HCT116 (cell line): ENCODE results near the gene PNO1. TPM values are rescaled to one million over a fixed set of nuclear protein-coding genes. Genes with fewer than 3 reads are reported as not detected.

Experiments
- ATAC-seq: fragments of 200-7000 bp; cut with Tn5 transposase; 2 replicates; pipeline ENCODE4 v1.9.1; 2020; ENCODE audit warnings: mild to moderate bottlenecking, moderate library complexity
- BruUV-seq: library from RNA; stranded (reverse); fragments of 400-500 nt; replicated peaks from 2 replicates; lab custom pipeline; 2021; lab: Mats Ljungman, UMichigan
- CTCF ChIA-PET: fragments of 300-600 bp; sonication (Branson Sonifier 250); formaldehyde crosslinking; loops from one replicate; lab custom pipeline; 2021; ENCODE audit warnings: antibody characterized with exemption; lab: Charles Lee
- POLR2A ChIA-PET: fragments of 300-600, 350-600 bp; sonication (Branson Sonifier 250); formaldehyde crosslinking; loops from one replicate; lab custom pipeline; 2021; ENCODE audit warnings: antibody characterized with exemption; lab: Charles Lee
- RAD21 ChIA-PET, 2 experiments: fragments of 300-600 bp; sonication (Branson Sonifier 250); formaldehyde crosslinking; loops; one replicate each; lab custom pipeline; 2023; ENCODE audit warnings: low total read pairs in 2 of 2; ENCODE audit not compliant: uncharacterized antibody in 2 of 2, unreplicated experiment in 2 of 2, low non-redundant PET in 1 of 2; lab: Charles Lee
- DNase-seq: peaks from one replicate; pipeline ENCODE4 v3.0.0-alpha.2; 2010; ENCODE audit warnings: low read depth, low spot score
- H2AFZ ChIP-seq: fragments of 200-600 bp; shearing (Covaris generic), sonication (generic); 2 replicates; pipeline ENCODE4 v1.6.1; 2017; ENCODE audit warnings: low read depth, mixed run types, mixed read lengths, antibody characterized with exemption, low read length; ENCODE audit not compliant: poor library complexity, severe bottlenecking
- H3K27ac ChIP-seq: 2 replicates; pipeline ENCODE4 v1.5.1; 2012; ENCODE audit warnings: low read depth, low read length
- H3K27me3 ChIP-seq: fragments of 200-600 bp; sonication (generic); 2 replicates; pipeline ENCODE4 v1.6.1; 2016; ENCODE audit warnings: mixed run types, low read length, mixed read lengths; ENCODE audit not compliant: insufficient read depth
- H3K36me3 ChIP-seq, 2 experiments: fragments of 200-500 bp in 1 of 2; fragments of 200-600 bp in 1 of 2; sonication (Bioruptor generic) in 1 of 2; sonication (generic) in 1 of 2; 2 replicates each; pipeline versions ENCODE4 v1.5.1 to v1.6.1; 2014 to 2016; ENCODE audit warnings: low read length in 2 of 2, inconsistent platforms in 1 of 2, mixed read lengths in 1 of 2, mixed run types in 1 of 2; ENCODE audit not compliant: insufficient read depth in 2 of 2, control insufficient read depth in 1 of 2
- H3K4me1 ChIP-seq, 2 experiments: fragments of 200-600 bp in 1 of 2; sonication (generic) in 1 of 2; 2 replicates each; pipeline versions ENCODE4 v1.5.1 to v1.6.1; 2012 to 2017; ENCODE audit warnings: low read length in 2 of 2, inconsistent platforms in 1 of 2, mild to moderate bottlenecking in 1 of 2, mixed read lengths in 1 of 2, mixed run types in 1 of 2, moderate library complexity in 1 of 2; ENCODE audit not compliant: insufficient read depth in 2 of 2, control insufficient read depth in 1 of 2
- H3K4me2 ChIP-seq: fragments of 200-600 bp; sonication (generic); 2 replicates; pipeline ENCODE4 v1.6.1; 2017; ENCODE audit warnings: mixed run types, low read length, mixed read lengths
- H3K4me3 ChIP-seq, 2 experiments: fragments of 200-600 bp in 1 of 2; sonication (generic) in 1 of 2; replicated peaks in 1 of 2; 2 replicates each; pipeline ENCODE4 v1.5.1; 2011 to 2016; ENCODE audit warnings: low read length in 2 of 2, control low read depth in 1 of 2, low read depth in 1 of 2, mild to moderate bottlenecking in 1 of 2, mixed read lengths in 1 of 2, mixed run types in 1 of 2
- H3K79me2 ChIP-seq: fragments of 200-600 bp; sonication (generic); 2 replicates; pipeline ENCODE4 v1.6.1; 2017; ENCODE audit warnings: mild to moderate bottlenecking, mixed run types, low read length, moderate library complexity, mixed read lengths; ENCODE audit not compliant: insufficient read depth
- H3K9ac ChIP-seq: fragments of 200-600 bp; sonication (generic); 2 replicates; pipeline ENCODE4 v1.6.1; 2016; ENCODE audit warnings: low read length, mixed read lengths
- H3K9me2 ChIP-seq: fragments of 200-600 bp; sonication (generic), shearing (Covaris generic); 2 replicates; pipeline ENCODE4 v1.6.1; 2017; ENCODE audit warnings: mixed run types, mild to moderate bottlenecking, moderate library complexity; ENCODE audit not compliant: insufficient read depth
- H3K9me3 ChIP-seq, 2 experiments: fragments of 200-500 bp in 1 of 2; fragments of 200-600 bp in 1 of 2; sonication (Bioruptor generic) in 1 of 2; sonication (generic) in 1 of 2; 2 replicates each; pipeline ENCODE4 v1.6.1; 2014 to 2017; ENCODE audit warnings: low read length in 2 of 2, mixed read lengths in 2 of 2, inconsistent platforms in 1 of 2, low read depth in 1 of 2, mild to moderate bottlenecking in 1 of 2, mixed run types in 1 of 2, moderate library complexity in 1 of 2; ENCODE audit not compliant: control insufficient read depth in 1 of 2, insufficient read depth in 1 of 2
- H4K20me1 ChIP-seq: fragments of 200-600 bp; sonication (generic), shearing (Covaris generic); 2 replicates; pipeline ENCODE4 v1.6.1; 2017; ENCODE audit warnings: mixed run types, mild to moderate bottlenecking, moderate library complexity; ENCODE audit not compliant: insufficient read depth
- CBX3 ChIP-seq: IDR thresholded peaks from 2 replicates; pipeline ENCODE4 v1.6.1; 2012; ENCODE audit warnings: low read depth
- ELF1 ChIP-seq: IDR thresholded peaks from 2 replicates; pipeline ENCODE4 v1.6.1; 2012; ENCODE audit warnings: low read depth, borderline replicate concordance
- EZH2phosphoT487 ChIP-seq: fragments of 200-600 bp; IDR thresholded peaks from 2 replicates; pipeline ENCODE4 v1.6.1; 2018; ENCODE audit warnings: antibody characterized with exemption, borderline replicate concordance
- JUND ChIP-seq: IDR thresholded peaks from 2 replicates; pipeline ENCODE4 v1.6.1; 2012
- POLR2A ChIP-seq: IDR thresholded peaks from 2 replicates; pipeline ENCODE4 v1.7.0; 2011; ENCODE audit warnings: borderline replicate concordance; ENCODE audit not compliant: insufficient read depth, insufficient read length; ENCODE audit errors: extremely low read depth
- POLR2AphosphoS5 ChIP-seq: IDR thresholded peaks from 2 replicates; pipeline ENCODE4 v1.6.1; 2011; ENCODE audit warnings: mild to moderate bottlenecking, low read depth, low read length, moderate library complexity
- SIN3A ChIP-seq: IDR thresholded peaks from 2 replicates; pipeline ENCODE4 v1.6.1; 2012; ENCODE audit warnings: low read depth
- SP1 ChIP-seq: IDR thresholded peaks from 2 replicates; pipeline ENCODE4 v1.6.1; 2012; ENCODE audit warnings: low read depth
- SRF ChIP-seq: IDR thresholded peaks from 2 replicates; pipeline ENCODE4 v1.6.1; 2012; ENCODE audit warnings: low read depth
- TCF7L2 ChIP-seq: IDR thresholded peaks from 2 replicates; pipeline ENCODE4 v1.7.0; 2011; ENCODE audit warnings: borderline replicate concordance, inconsistent platforms; ENCODE audit not compliant: insufficient read depth, insufficient read length; ENCODE audit errors: extremely low read depth
- YY1 ChIP-seq: IDR thresholded peaks from 2 replicates; pipeline ENCODE4 v1.6.1; 2011; ENCODE audit warnings: low read length, low read depth, moderate library complexity, mild to moderate bottlenecking; ENCODE audit not compliant: insufficient replicate concordance; ENCODE audit errors: extremely low read depth
- ZFX ChIP-seq: fragments of 450-650 bp; IDR thresholded peaks from 2 replicates; pipeline ENCODE4 v1.6.1; 2017
- ZNF274 ChIP-seq: fragments of 200-500 bp; sonication (Bioruptor generic); IDR thresholded peaks from 2 replicates; pipeline ENCODE4 v1.6.1; 2014; ENCODE audit warnings: mild to moderate bottlenecking, low read depth, low read length, inconsistent platforms
- intact Hi-C: fragments of 100-400 bp; cut with micrococcal nuclease; formaldehyde crosslinking; loops from 2 replicates; pipeline ENCODE4 v1.10.0; 2022
- total RNA-seq: library from RNA; stranded (reverse); gene quantifications from one replicate; pipeline ENCODE4 v1.2.1, GENCODE V29; 2021; ENCODE audit not compliant: unreplicated experiment
- TF ChIP-seq, protein P1 (sequence below), 3 experiments: fragments of 200-600 bp in 1 of 3; sonication (generic) in 1 of 3; IDR thresholded peaks in 2 of 3; conservative IDR thresholded peaks in 1 of 3; 2 replicates each; pipeline ENCODE4 v1.5.1; 2012 to 2017; ENCODE audit warnings: low read depth in 2 of 3, low read length in 2 of 3, antibody characterized with exemption in 1 of 3, borderline replicate concordance in 1 of 3, control low read depth in 1 of 3, mild to moderate bottlenecking in 1 of 3, mixed read lengths in 1 of 3, mixed run types in 1 of 3, moderate library complexity in 1 of 3; ENCODE audit not compliant: insufficient read depth in 1 of 3

PNO1 gene
- total RNA-seq, 1 experiment from 2014 or later: 23.3 TPM

- ATAC-seq (no peak), DNase-seq (no peak)
- CTCF ChIA-PET: no interaction called here
- H3K79me2 ChIP-seq: peaks cover 41% of the 10 kb centered on the region
- no peaks in the 10 kb centered on the region for H3K4me1 ChIP-seq
- H3K36me3 ChIP-seq: peaks cover 0 to 5% of the 10 kb centered on the region in 2 experiments; a peak in 1 of 4 replicates
- H3K27me3 ChIP-seq: no peaks in the 10 kb centered on the region
- H3K27ac ChIP-seq: no peak overlapping the region
- peaks cover 6% of the 10 kb centered on the region; the same call in 1 of the 2 replicates for H4K20me1 ChIP-seq
- POLR2A ChIA-PET: no interaction called here
- no peak overlapping the region for H2AFZ ChIP-seq
- no peaks in the 10 kb centered on the region for H3K9me3 ChIP-seq
- RAD21 ChIA-PET: no interaction called here
- intact Hi-C loops: no loop called here
- BruUV-seq: no TSS peak
- H3K4me3 ChIP-seq: no peak overlapping the region
- TF ChIP-seq POLR2AphosphoS5: no peak
- TF ChIP-seq YY1: no peak
- no peak for TF ChIP-seq ZNF274
- no peak for TF ChIP-seq SIN3A
- no peak for TF ChIP-seq TCF7L2
- TF ChIP-seq SRF: no peak
- no peak for TF ChIP-seq ZFX
- TF ChIP-seq POLR2A: no peak
- no peak for TF ChIP-seq ELF1
- TF ChIP-seq, protein P1, sequence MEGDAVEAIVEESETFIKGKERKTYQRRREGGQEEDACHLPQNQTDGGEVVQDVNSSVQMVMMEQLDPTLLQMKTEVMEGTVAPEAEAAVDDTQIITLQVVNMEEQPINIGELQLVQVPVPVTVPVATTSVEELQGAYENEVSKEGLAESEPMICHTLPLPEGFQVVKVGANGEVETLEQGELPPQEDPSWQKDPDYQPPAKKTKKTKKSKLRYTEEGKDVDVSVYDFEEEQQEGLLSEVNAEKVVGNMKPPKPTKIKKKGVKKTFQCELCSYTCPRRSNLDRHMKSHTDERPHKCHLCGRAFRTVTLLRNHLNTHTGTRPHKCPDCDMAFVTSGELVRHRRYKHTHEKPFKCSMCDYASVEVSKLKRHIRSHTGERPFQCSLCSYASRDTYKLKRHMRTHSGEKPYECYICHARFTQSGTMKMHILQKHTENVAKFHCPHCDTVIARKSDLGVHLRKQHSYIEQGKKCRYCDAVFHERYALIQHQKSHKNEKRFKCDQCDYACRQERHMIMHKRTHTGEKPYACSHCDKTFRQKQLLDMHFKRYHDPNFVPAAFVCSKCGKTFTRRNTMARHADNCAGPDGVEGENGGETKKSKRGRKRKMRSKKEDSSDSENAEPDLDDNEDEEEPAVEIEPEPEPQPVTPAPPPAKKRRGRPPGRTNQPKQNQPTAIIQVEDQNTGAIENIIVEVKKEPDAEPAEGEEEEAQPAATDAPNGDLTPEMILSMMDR (IDR thresholded peaks at IDR 0.05 in 2 of 3, conservative IDR thresholded peaks at IDR 0.05 in 1 of 3; ENCODE audit: borderline replicate concordance in 1 of 3, insufficient read depth in 1 of 3, low read depth in 2 of 3, low read length in 2 of 3): no peak
- TF ChIP-seq JUND: no peak
- TF ChIP-seq SP1: no peak
- TF ChIP-seq CBX3: no peak
- TF ChIP-seq EZH2phosphoT487: no peak
- no peaks in the 10 kb centered on the region for H3K9me2 ChIP-seq
- H3K4me2 ChIP-seq: no peak overlapping the region
- H3K9ac ChIP-seq: no peak overlapping the region
Measured at GRCh38 chr2:68182902-68183301, 25.2 kb downstream of the PNO1 start.
